ENCODE measurements around the gene PPM1F. TPM values are rescaled to one million over a fixed set of nuclear protein-coding genes. Genes with fewer than 3 reads are reported as not detected.

Gene PPM1F
- total RNA-seq, 2 experiments from 2014 or later = 18.2 to 18.8 TPM

- H3K4me3 Mint-ChIP-seq = no peak overlapping the region
- no peak for ATAC-seq
- ChIA-PET POLR2A (no interaction called here), CTCF (interaction anchor here (1.4 to 1.8 kb wide), 2 partner anchors 9 to 19 kb away, joined by 5 to 7 read pairs; partner anchors contain the start of gene TOP3B)
- H3K27me3 Mint-ChIP-seq = peaks cover 3% of the 10 kb centered on the region
- intact Hi-C loops (cut with micrococcal nuclease) = no loop called here
- no peaks in the 10 kb centered on the region for H3K9me3 Mint-ChIP-seq
- no peak for TF ChIP-seq CTCF (IDR thresholded peaks at IDR 0.05)
- H3K27ac Mint-ChIP-seq = no peak overlapping the region
- no peaks in the 10 kb centered on the region for H3K4me1 Mint-ChIP-seq (ENCODE audit: low read depth)
- no peak for DNase-seq
- no peaks in the 10 kb centered on the region for H3K36me3 Mint-ChIP-seq (ENCODE audit: low read depth)
Measured at GRCh38 chr22:21991304-21991596, 38.6 kb upstream of the PPM1F start.

- ATAC-seq = no peak
- no peak for TF ChIP-seq CTCF (IDR thresholded peaks at IDR 0.05)
- intact Hi-C loops (cut with micrococcal nuclease) = no loop called here
- H3K4me3 Mint-ChIP-seq = no peak overlapping the region
- no peaks in the 10 kb centered on the region for H3K9me3 Mint-ChIP-seq
- peaks cover 3% of the 10 kb centered on the region for H3K27me3 Mint-ChIP-seq
- no peak overlapping the region for H3K27ac Mint-ChIP-seq
- ChIA-PET CTCF (interaction anchor here (1.4 to 1.8 kb wide), 2 partner anchors 9 to 18 kb away, joined by 5 to 7 read pairs; partner anchors contain the start of gene TOP3B), POLR2A (no interaction called here)
- no peaks in the 10 kb centered on the region for H3K4me1 Mint-ChIP-seq (ENCODE audit: low read depth)
- DNase-seq = no peak
- H3K36me3 Mint-ChIP-seq (ENCODE audit: low read depth) = no peaks in the 10 kb centered on the region
Measured at GRCh38 chr22:21990445-21991303, 38.0 kb upstream of the PPM1F start.

GRCh38 chr22:21989049-21989448 is 36.4 kb upstream of the PPM1F start:
- H3K4me3 Mint-ChIP-seq = no peak overlapping the region
- ATAC-seq (no peak), DNase-seq (no peak)
- intact Hi-C loops (cut with micrococcal nuclease) = no loop called here
- TF ChIP-seq CTCF (IDR thresholded peaks at IDR 0.05) = no peak
- no peaks in the 10 kb centered on the region for H3K36me3 Mint-ChIP-seq (ENCODE audit: low read depth)
- H3K27me3 Mint-ChIP-seq = peaks cover 3% of the 10 kb centered on the region
- H3K27ac Mint-ChIP-seq = no peak overlapping the region
- no peaks in the 10 kb centered on the region for H3K9me3 Mint-ChIP-seq
- POLR2A ChIA-PET = no interaction called here
- CTCF ChIA-PET = interaction anchor here (1.5 kb wide), 1 partner anchor 17 kb away, joined by 5 read pairs; no protein-coding TSS in a partner anchor
- H3K4me1 Mint-ChIP-seq (ENCODE audit: low read depth) = no peaks in the 10 kb centered on the region

- ChIA-PET POLR2A (no interaction called here), CTCF (interaction anchor here (2.2 kb wide), 1 partner anchor 13 kb away, joined by 6 read pairs; no protein-coding TSS in a partner anchor)
- DNase-seq = no peak
- no peaks in the 10 kb centered on the region for H3K36me3 Mint-ChIP-seq (ENCODE audit: low read depth)
- no peak for TF ChIP-seq CTCF (IDR thresholded peaks at IDR 0.05)
- H3K27ac Mint-ChIP-seq = no peak overlapping the region
- H3K4me3 Mint-ChIP-seq = no peak overlapping the region
- H3K27me3 Mint-ChIP-seq = peaks cover 3% of the 10 kb centered on the region
- intact Hi-C loops (cut with micrococcal nuclease) = no loop called here
- ATAC-seq = no peak
- no peaks in the 10 kb centered on the region for H3K9me3 Mint-ChIP-seq
- peaks cover 20% of the 10 kb centered on the region for H3K4me1 Mint-ChIP-seq (ENCODE audit: low read depth)
Measured at GRCh38 chr22:21985214-21985613, 32.6 kb upstream of the PPM1F start.

- DNase-seq (peak; percentile 9), ATAC-seq (no peak)
- no peak overlapping the region for H3K4me3 Mint-ChIP-seq
- POLR2A ChIA-PET = no interaction called here
- no peak for TF ChIP-seq CTCF (IDR thresholded peaks at IDR 0.05)
- H3K27me3 Mint-ChIP-seq = peaks cover 3% of the 10 kb centered on the region
- CTCF ChIA-PET = interaction anchor here (2.2 kb wide), 1 partner anchor 12 kb away, joined by 6 read pairs; no protein-coding TSS in a partner anchor
- no peaks in the 10 kb centered on the region for H3K36me3 Mint-ChIP-seq (ENCODE audit: low read depth)
- H3K4me1 Mint-ChIP-seq (ENCODE audit: low read depth) = peaks cover 23% of the 10 kb centered on the region
- intact Hi-C loops (cut with micrococcal nuclease) = no loop called here
- H3K9me3 Mint-ChIP-seq = no peaks in the 10 kb centered on the region
- no peak overlapping the region for H3K27ac Mint-ChIP-seq
Measured at GRCh38 chr22:21984793-21985192, 32.1 kb upstream of the PPM1F start.

All from activated CD8-positive, alpha-beta T cell treated with anti-CD3 and anti-CD28 coated beads for 36 hours (primary cell).